ENCODE results near the gene CIAO2A.

The CIAO2A gene

GRCh38 chr15:64130159-64130558 lies 36.5 kb upstream of the CIAO2A start:
- no peak for DNase-seq (ENCODE audit: low read depth)
- TF ChIP-seq POLR2A (IDR thresholded peaks at IDR 0.05; ENCODE audit: extremely low read depth, insufficient read length): no peak
- TF ChIP-seq, protein P1, sequence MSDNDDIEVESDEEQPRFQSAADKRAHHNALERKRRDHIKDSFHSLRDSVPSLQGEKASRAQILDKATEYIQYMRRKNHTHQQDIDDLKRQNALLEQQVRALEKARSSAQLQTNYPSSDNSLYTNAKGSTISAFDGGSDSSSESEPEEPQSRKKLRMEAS (IDR thresholded peaks at IDR 0.05; ENCODE audit: low read depth, low read length): no peak
- no peak for TF ChIP-seq CTCF (IDR thresholded peaks at IDR 0.05; ENCODE audit: low read depth, low read length)
- no peak for TF ChIP-seq MYC (IDR thresholded peaks at IDR 0.05; ENCODE audit: low read depth, low read length)
- no peak overlapping the region for H3K4me3 ChIP-seq (ENCODE audit: low read depth, low read length)

- no peak for TF ChIP-seq MYC (IDR thresholded peaks at IDR 0.05; ENCODE audit: low read depth, low read length)
- TF ChIP-seq CTCF (IDR thresholded peaks at IDR 0.05; ENCODE audit: low read depth, low read length): no peak
- TF ChIP-seq, protein P1 (IDR thresholded peaks at IDR 0.05; ENCODE audit: low read depth, low read length): no peak
- TF ChIP-seq POLR2A (IDR thresholded peaks at IDR 0.05; ENCODE audit: extremely low read depth, insufficient read length): no peak
Observed at GRCh38 chr15:64127521-64128270, 34.1 kb upstream of the CIAO2A start.

GRCh38 chr15:64125978-64126377 lies 32.3 kb upstream of the CIAO2A start:
- TF ChIP-seq POLR2A (IDR thresholded peaks at IDR 0.05; ENCODE audit: extremely low read depth, insufficient read length) (no peak), CTCF (IDR thresholded peaks at IDR 0.05; ENCODE audit: low read depth, low read length) (no peak), MYC (IDR thresholded peaks at IDR 0.05; ENCODE audit: low read depth, low read length) (no peak)
- TF ChIP-seq, protein P1 (IDR thresholded peaks at IDR 0.05; ENCODE audit: low read depth, low read length): no peak
- no peak for DNase-seq (ENCODE audit: low read depth)

More at GRCh38 chr15:64127521-64128270, 34.1 kb upstream of the CIAO2A start:
- no peak overlapping the region for H3K4me3 ChIP-seq (ENCODE audit: low read depth, low read length)
- DNase-seq (ENCODE audit: low read depth): no peak

DNA sequence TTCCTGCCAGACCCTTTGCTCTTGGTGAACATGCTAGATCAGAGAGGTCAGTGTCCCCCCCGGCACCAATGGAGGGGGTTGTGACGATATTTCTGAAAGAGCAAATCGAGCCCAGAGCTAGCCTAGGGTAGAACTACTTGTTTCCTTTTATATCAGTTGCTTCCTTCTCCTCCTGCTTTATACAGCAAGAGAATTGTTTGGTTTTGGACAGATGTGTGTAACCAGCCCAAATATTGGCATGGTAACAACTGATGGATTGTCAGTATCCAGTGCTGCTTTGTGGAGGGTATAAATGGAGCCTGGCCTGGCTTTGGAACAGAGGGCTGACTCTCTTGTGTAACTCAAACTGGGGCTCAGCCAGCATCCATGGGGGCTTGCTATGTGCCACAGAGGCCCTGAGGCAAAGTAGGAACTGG lies 29.3 kb upstream of the CIAO2A start:
- no peak for DNase-seq (ENCODE audit: low read depth)
- TF ChIP-seq POLR2A (IDR thresholded peaks at IDR 0.05; ENCODE audit: extremely low read depth, insufficient read length) (no peak), MYC (IDR thresholded peaks at IDR 0.05; ENCODE audit: low read depth, low read length) (no peak), CTCF (IDR thresholded peaks at IDR 0.05; ENCODE audit: low read depth, low read length) (no peak)
- TF ChIP-seq, protein P1 (IDR thresholded peaks at IDR 0.05; ENCODE audit: low read depth, low read length): no peak
- H3K4me3 ChIP-seq (ENCODE audit: low read depth, low read length): no peak overlapping the region

More at GRCh38 chr15:64125978-64126377, 32.3 kb upstream of the CIAO2A start:
- no peak overlapping the region for H3K4me3 ChIP-seq (ENCODE audit: low read depth, low read length)

GRCh38 chr15:64122444-64122843 lies 28.8 kb upstream of the CIAO2A start:
- TF ChIP-seq CTCF (IDR thresholded peaks at IDR 0.05; ENCODE audit: low read depth, low read length) (no peak), POLR2A (IDR thresholded peaks at IDR 0.05; ENCODE audit: extremely low read depth, insufficient read length) (no peak), MYC (IDR thresholded peaks at IDR 0.05; ENCODE audit: low read depth, low read length) (no peak)
- TF ChIP-seq, protein P1 (IDR thresholded peaks at IDR 0.05; ENCODE audit: low read depth, low read length): no peak
- no peak overlapping the region for H3K4me3 ChIP-seq (ENCODE audit: low read depth, low read length)
- DNase-seq (ENCODE audit: low read depth): no peak
